SU-DHL-6 (cell line): ENCODE data around the gene CCDC15.

Source experiments
- H2AFZ ChIP-seq: fragments of 200-600 bp; sonication (generic); 2 replicates; pipeline ENCODE4 v1.6.1; 2014; ENCODE audit warnings: low read depth, mild to moderate bottlenecking, moderate library complexity, mixed read lengths, antibody characterized with exemption, low read length; ENCODE audit not compliant: severe bottlenecking
- H3F3A ChIP-seq: fragments of 200-600 bp; shearing (Covaris generic); 2 replicates; pipeline ENCODE4 v1.6.0; 2016; ENCODE audit warnings: antibody characterized with exemption, mild to moderate bottlenecking; ENCODE audit not compliant: insufficient read depth
- H3K27ac ChIP-seq: fragments of 200-600 bp; sonication (generic); 2 replicates; pipeline ENCODE4 v1.5.1; 2016; ENCODE audit warnings: low read depth, mild to moderate bottlenecking, low read length, moderate library complexity, mixed read lengths
- H3K27me3 ChIP-seq: fragments of 200-600 bp; sonication (generic), shearing (Covaris generic); 2 replicates; pipeline ENCODE4 v1.6.0; 2014; ENCODE audit warnings: mild to moderate bottlenecking, low read length
- H3K36me3 ChIP-seq: fragments of 200-600 bp; sonication (generic); 2 replicates; pipeline ENCODE4 v1.6.1; 2014; ENCODE audit warnings: mild to moderate bottlenecking, low read length, mixed read lengths
- H3K4me2 ChIP-seq: fragments of 300-600, 200-600 bp; shearing (Covaris generic), sonication (generic); 2 replicates; pipeline ENCODE4 v1.6.0; 2014; ENCODE audit warnings: low read length, low read depth, mild to moderate bottlenecking; ENCODE audit not compliant: poor library complexity, severe bottlenecking
- H3K4me3 ChIP-seq: fragments of 200-600 bp; sonication (generic); 2 replicates; pipeline ENCODE4 v1.5.1; 2014; ENCODE audit warnings: antibody characterized with exemption, low read length, mild to moderate bottlenecking, mixed read lengths; ENCODE audit not compliant: insufficient read depth, poor library complexity, severe bottlenecking
- H3K79me2 ChIP-seq: fragments of 200-600 bp; sonication (generic); 2 replicates; pipeline ENCODE4 v1.6.1; 2014; ENCODE audit warnings: mild to moderate bottlenecking, low read length, moderate library complexity; ENCODE audit not compliant: insufficient read depth
- H3K9ac ChIP-seq: fragments of 200-600 bp; sonication (generic); 2 replicates; pipeline ENCODE4 v1.7.0; 2014; ENCODE audit warnings: mild to moderate bottlenecking, low read length
- H3K9me2 ChIP-seq: fragments of 200-600 bp; sonication (generic); replicated peaks from 2 replicates; pipeline ENCODE4 v1.6.1; 2014; ENCODE audit warnings: low read length; ENCODE audit not compliant: insufficient read depth
- H3K9me3 ChIP-seq: fragments of 200-600 bp; sonication (generic); 2 replicates; pipeline ENCODE4 v1.6.1; 2014; ENCODE audit warnings: low read length, mixed read lengths; ENCODE audit not compliant: insufficient read depth
- H4K20me1 ChIP-seq: fragments of 200-600 bp; sonication (generic); 2 replicates; pipeline ENCODE4 v1.6.1; 2014; ENCODE audit warnings: low read depth, mild to moderate bottlenecking, antibody characterized with exemption, low read length, moderate library complexity, mixed read lengths
- EZH2phosphoT487 ChIP-seq: fragments of 200-600 bp; sonication (generic), shearing (Covaris generic); conservative IDR thresholded peaks from 2 replicates; pipeline ENCODE4 v1.6.1; 2018; ENCODE audit warnings: mild to moderate bottlenecking, antibody characterized with exemption, low read length, moderate library complexity, mixed read lengths
- TF ChIP-seq, protein P1 (sequence below): fragments of 200-600 bp; sonication (generic); IDR thresholded peaks from one replicate; pipeline ENCODE4 v1.5.1; 2017; ENCODE audit warnings: antibody characterized with exemption, mild to moderate bottlenecking, low read length, moderate library complexity; ENCODE audit not compliant: insufficient read depth, poor library complexity, severe bottlenecking

Gene CCDC15

GRCh38 chr11:124971810-124972209 is 17.8 kb downstream of the CCDC15 start:
- Histone ChIP-seq H3K9ac (no peak overlapping the region), H3F3A (no peaks in the 10 kb centered on the region), H4K20me1 (no peaks in the 10 kb centered on the region), H3K9me3 (no peaks in the 10 kb centered on the region), H3K4me3 (no peak overlapping the region), H3K4me2 (no peak overlapping the region), H3K27me3 (no peaks in the 10 kb centered on the region), H2AFZ (no peak overlapping the region), H3K9me2 (no peaks in the 10 kb centered on the region), H3K36me3 (no peaks in the 10 kb centered on the region), H3K27ac (no peak overlapping the region), H3K79me2 (no peaks in the 10 kb centered on the region)
- TF ChIP-seq, protein P1, sequence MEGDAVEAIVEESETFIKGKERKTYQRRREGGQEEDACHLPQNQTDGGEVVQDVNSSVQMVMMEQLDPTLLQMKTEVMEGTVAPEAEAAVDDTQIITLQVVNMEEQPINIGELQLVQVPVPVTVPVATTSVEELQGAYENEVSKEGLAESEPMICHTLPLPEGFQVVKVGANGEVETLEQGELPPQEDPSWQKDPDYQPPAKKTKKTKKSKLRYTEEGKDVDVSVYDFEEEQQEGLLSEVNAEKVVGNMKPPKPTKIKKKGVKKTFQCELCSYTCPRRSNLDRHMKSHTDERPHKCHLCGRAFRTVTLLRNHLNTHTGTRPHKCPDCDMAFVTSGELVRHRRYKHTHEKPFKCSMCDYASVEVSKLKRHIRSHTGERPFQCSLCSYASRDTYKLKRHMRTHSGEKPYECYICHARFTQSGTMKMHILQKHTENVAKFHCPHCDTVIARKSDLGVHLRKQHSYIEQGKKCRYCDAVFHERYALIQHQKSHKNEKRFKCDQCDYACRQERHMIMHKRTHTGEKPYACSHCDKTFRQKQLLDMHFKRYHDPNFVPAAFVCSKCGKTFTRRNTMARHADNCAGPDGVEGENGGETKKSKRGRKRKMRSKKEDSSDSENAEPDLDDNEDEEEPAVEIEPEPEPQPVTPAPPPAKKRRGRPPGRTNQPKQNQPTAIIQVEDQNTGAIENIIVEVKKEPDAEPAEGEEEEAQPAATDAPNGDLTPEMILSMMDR, result no peak
- TF ChIP-seq EZH2phosphoT487, result no peak

- Histone ChIP-seq H3K27ac (no peak overlapping the region), H3K9me3 (no peaks in the 10 kb centered on the region), H3K27me3 (no peaks in the 10 kb centered on the region), H3K79me2 (no peaks in the 10 kb centered on the region), H3K36me3 (no peaks in the 10 kb centered on the region), H3K9ac (no peak overlapping the region), H3K4me3 (no peak overlapping the region), H3F3A (no peaks in the 10 kb centered on the region), H3K4me2 (no peak overlapping the region), H2AFZ (no peak overlapping the region), H3K9me2 (no peaks in the 10 kb centered on the region), H4K20me1 (no peaks in the 10 kb centered on the region)
- TF ChIP-seq EZH2phosphoT487, result no peak
- TF ChIP-seq, protein P1, result no peak
Measured at GRCh38 chr11:124976531-124976930, 22.5 kb downstream of the CCDC15 start.

DNA sequence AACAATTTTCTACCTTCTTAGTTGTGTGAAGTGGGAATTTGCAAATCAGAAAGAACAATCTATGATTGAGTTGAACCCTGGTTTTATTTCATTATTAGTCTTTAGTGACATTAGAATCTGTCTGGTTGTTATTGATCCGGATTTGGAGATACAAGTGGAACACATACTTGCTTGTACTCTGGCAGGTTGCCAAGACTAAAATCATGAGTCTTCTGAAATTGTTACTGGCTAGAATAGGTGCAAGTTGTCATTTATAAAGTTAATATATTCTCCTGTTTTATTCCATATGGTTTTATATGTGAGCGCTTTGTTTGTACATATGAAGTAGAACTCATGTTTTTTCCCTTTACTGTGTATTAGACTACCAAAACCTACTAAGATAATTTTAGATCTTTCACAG is 23.0 kb downstream of the CCDC15 start:
- TF ChIP-seq, protein P1, result no peak
- no peak for TF ChIP-seq EZH2phosphoT487
- no peak overlapping the region for H3K27ac ChIP-seq
- no peak overlapping the region for H3K9ac ChIP-seq
- H3K9me2 ChIP-seq, result no peaks in the 10 kb centered on the region
- no peaks in the 10 kb centered on the region for H4K20me1 ChIP-seq
- no peaks in the 10 kb centered on the region for H3K27me3 ChIP-seq
- H3F3A ChIP-seq, result no peaks in the 10 kb centered on the region
- H3K4me2 ChIP-seq, result no peak overlapping the region
- no peak overlapping the region for H3K4me3 ChIP-seq
- H3K79me2 ChIP-seq, result no peaks in the 10 kb centered on the region
- no peak overlapping the region for H2AFZ ChIP-seq
- no peaks in the 10 kb centered on the region for H3K9me3 ChIP-seq
- no peaks in the 10 kb centered on the region for H3K36me3 ChIP-seq
